Mammary epithelial cell (primary cell): ENCODE measurements around the gene VAV2.

ENCODE experiments used
- CTCF ChIP-seq, 2 donors: IDR thresholded peaks in 1 of 2; conservative IDR thresholded peaks in 1 of 2; 2 replicates each; pipeline ENCODE4 v1.5.1; 2011 to 2012; ENCODE audit warnings: inconsistent platforms in 2 of 2, low read length in 2 of 2, mild to moderate bottlenecking in 2 of 2, control low read depth in 1 of 2, low read depth in 1 of 2; ENCODE audit not compliant: insufficient read depth in 1 of 2; ENCODE audit errors: extremely low read depth in 1 of 2
- EZH2 ChIP-seq: IDR thresholded peaks from 2 replicates; pipeline ENCODE4 v1.6.1; 2012; ENCODE audit warnings: low read length, inconsistent platforms, borderline replicate concordance

DNA sequence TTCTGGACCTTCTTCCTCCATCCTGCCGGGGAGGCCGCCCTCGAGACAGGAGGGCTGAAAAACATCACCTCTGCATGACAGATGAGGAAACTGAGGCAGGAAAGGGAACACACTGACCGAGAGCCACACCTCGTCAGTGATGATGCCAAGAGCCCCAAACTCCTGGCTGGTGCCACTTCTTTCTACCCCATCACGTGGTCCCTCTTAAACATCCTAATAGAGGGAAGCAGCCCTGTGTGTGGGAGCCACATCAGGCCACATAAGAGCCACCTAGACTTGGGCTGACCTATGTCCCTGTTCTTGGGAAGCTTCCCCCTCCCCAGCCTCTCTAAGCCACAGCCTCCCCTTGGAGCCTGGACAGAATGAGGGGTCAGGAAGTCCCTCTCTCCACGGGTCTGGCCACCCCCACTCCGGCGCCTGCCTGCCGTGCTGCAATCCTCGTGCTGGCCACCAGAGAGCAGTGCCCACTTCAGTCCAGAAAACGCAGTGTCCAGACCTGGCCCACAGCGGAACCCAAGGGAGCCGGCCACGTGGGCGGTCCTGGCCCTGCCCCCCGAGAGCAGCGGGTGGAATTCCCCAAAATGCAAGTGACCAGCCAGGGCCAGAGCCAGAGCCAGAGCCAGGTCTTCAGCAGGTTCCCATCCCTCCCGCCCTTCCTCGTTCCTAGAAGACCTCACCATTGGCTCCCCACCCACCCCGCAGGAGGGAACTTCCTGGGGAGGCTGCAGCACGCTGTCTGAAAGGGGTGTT, 199.2 kb downstream of the VAV2 start:
- peak; percentile 77 to 90 for TF ChIP-seq CTCF (conservative IDR thresholded peaks at IDR 0.05 in 1 of 2, IDR thresholded peaks at IDR 0.05 in 1 of 2; ENCODE audit: extremely low read depth in 1 of 2, insufficient read depth in 1 of 2, low read depth in 1 of 2, low read length in 2 of 2)
- no peak for TF ChIP-seq EZH2
